GM12878 (cell line): ENCODE measurements around the gene EPHB2. TPM values are rescaled to one million over a fixed set of nuclear protein-coding genes. Genes with fewer than 3 reads are reported as not detected.

Source experiments
- ATAC-seq: fragments of 200-7000 bp; cut with Tn5 transposase; 3 replicates; pipeline ENCODE4 v1.9.1; 2020; ENCODE audit warnings: mild to moderate bottlenecking, moderate library complexity
- BruUV-seq: library from RNA; stranded (reverse); fragments of 400-500 nt; replicated peaks from 2 replicates; lab custom pipeline; 2021; lab: Mats Ljungman, UMichigan
- CTCF ChIA-PET: fragments of 300-600 bp; sonication (Branson Sonifier 250); formaldehyde crosslinking; extraction: SDS; loops from one replicate; lab custom pipeline; 2021; ENCODE audit warnings: inconsistent platforms; lab: Yijun Ruan, JAX
- POLR2A ChIA-PET: fragments of 350-600 bp; formaldehyde crosslinking; extraction: SDS; loops from one replicate; lab custom pipeline; 2021; ENCODE audit warnings: inconsistent platforms; lab: Charles Lee
- RAD21 ChIA-PET: fragments of 300-600 bp; sonication (Branson Sonifier 250); formaldehyde crosslinking; loops from one replicate; lab custom pipeline; 2023; ENCODE audit warnings: antibody characterized with exemption; ENCODE audit not compliant: unreplicated experiment; lab: Charles Lee
- SMC1A ChIA-PET: fragments of 300-600 bp; sonication (Branson Sonifier 250); formaldehyde crosslinking; loops from one replicate; lab custom pipeline; 2023; ENCODE audit not compliant: unreplicated experiment, uncharacterized antibody; lab: Charles Lee
- DNase-seq: peaks from one replicate; pipeline ENCODE4 v3.0.0-alpha.2; 2011; ENCODE audit warnings: low read depth, low spot score
- FAIRE-seq: peaks from 3 replicates; lab custom pipeline; 2011; peaks lifted over from hg19 to GRCh38; lab: Jason Lieb, UNC
- H2AFZ ChIP-seq: 2 replicates; pipeline ENCODE4 v1.6.0; 2011; ENCODE audit warnings: low read depth, low read length, control low read depth; ENCODE audit not compliant: control insufficient read depth
- H3K27ac ChIP-seq: 2 replicates; pipeline ENCODE4 v1.5.1; 2011; ENCODE audit warnings: control low read depth; ENCODE audit not compliant: control insufficient read depth, insufficient read depth
- H3K27me3 ChIP-seq, 2 experiments: replicated peaks in 1 of 2; 2 replicates each; pipeline versions ENCODE4 v1.6.0 to v1.6.1; 2011; ENCODE audit warnings: low read length in 1 of 2; ENCODE audit not compliant: control insufficient read depth in 2 of 2, insufficient read depth in 2 of 2
- H3K36me3 ChIP-seq, 2 experiments: 2 replicates each; pipeline ENCODE4 v1.5.1; 2011; ENCODE audit warnings: low read length in 1 of 2; ENCODE audit not compliant: control insufficient read depth in 2 of 2, insufficient read depth in 2 of 2
- H3K4me1 ChIP-seq: 2 replicates; pipeline ENCODE4 v1.6.1; 2011; ENCODE audit warnings: mild to moderate bottlenecking, low read length, moderate library complexity, mixed read lengths; ENCODE audit not compliant: control insufficient read depth, insufficient read depth
- H3K4me2 ChIP-seq: 2 replicates; pipeline ENCODE4 v1.6.0; 2011; ENCODE audit warnings: control low read depth; ENCODE audit not compliant: control insufficient read depth, insufficient read depth
- H3K4me3 ChIP-seq: fragments of 200-600 bp; sonication (generic); 2 replicates; pipeline ENCODE4 v1.5.1; 2016
- H3K79me2 ChIP-seq: 2 replicates; pipeline ENCODE4 v1.6.0; 2011; ENCODE audit warnings: low read length; ENCODE audit not compliant: control insufficient read depth, insufficient read depth
- H3K9ac ChIP-seq: 2 replicates; pipeline ENCODE4 v1.8.0; 2011; ENCODE audit warnings: low read length, control low read depth, mixed read lengths; ENCODE audit not compliant: control insufficient read depth, insufficient read depth
- H3K9me3 ChIP-seq: replicated peaks from 3 replicates; pipeline ENCODE4 v1.5.1; 2011; ENCODE audit warnings: mild to moderate bottlenecking, low read length; ENCODE audit not compliant: control insufficient read depth, insufficient read depth
- H4K20me1 ChIP-seq: 2 replicates; pipeline ENCODE4 v1.6.0; 2011; ENCODE audit not compliant: control insufficient read depth, insufficient read depth
- ATF7 ChIP-seq: fragments of 450-650 bp; IDR thresholded peaks from 2 replicates; pipeline ENCODE4 v1.6.1; 2016; ENCODE audit warnings: low read depth, mild to moderate bottlenecking
- NFYB ChIP-seq: IDR thresholded peaks from 2 replicates; pipeline ENCODE4 v1.6.1; 2011; ENCODE audit warnings: low read depth, mild to moderate bottlenecking, low read length, improper control_type of control experiment, moderate library complexity; ENCODE audit not compliant: insufficient read depth
- RAD21 ChIP-seq: IDR thresholded peaks from 2 replicates; pipeline ENCODE4 v1.6.1; 2011; ENCODE audit warnings: mild to moderate bottlenecking, low read depth, low read length, moderate library complexity; ENCODE audit not compliant: insufficient read depth
- RFX5 ChIP-seq: IDR thresholded peaks from 2 replicates; pipeline ENCODE4 v1.6.1; 2011; ENCODE audit warnings: low read depth, low read length, improper control_type of control experiment
- SMC3 ChIP-seq: IDR thresholded peaks from 2 replicates; pipeline ENCODE4 v1.6.1; 2011; ENCODE audit warnings: low read length, improper control_type of control experiment, borderline replicate concordance
- YY1 ChIP-seq: IDR thresholded peaks from 2 replicates; pipeline ENCODE4 v1.6.1; 2011; ENCODE audit warnings: low read depth, mild to moderate bottlenecking, low read length
- WGBS: methylation state at CpG from one replicate; pipeline ENCODE4 v1.1.6; 2016; ENCODE audit warnings: low lambda C conversion rate; ENCODE audit not compliant: insufficient replicate concordance, insufficient coverage; ENCODE audit errors: missing lambda C conversion rate; 5-methylcytosine and 5-hydroxymethylcytosine counted together
- in situ Hi-C: fragments of 300-500 bp; cut with MboI; formaldehyde crosslinking; loops from 9 replicates; pipeline ENCODE4 v1.14.3; 2018; ENCODE audit warnings: mixed read lengths
- intact Hi-C: fragments of 100-400 bp; cut with micrococcal nuclease; formaldehyde crosslinking; loops from one replicate; pipeline ENCODE4 v1.14.2; 2022; ENCODE audit not compliant: unreplicated experiment
- polyA plus RNA-seq, 11 experiments: library from polyadenylated mRNA; depleted of rRNA in 4 of 11; unstranded in 6 of 11; stranded (reverse) in 5 of 11; fragments of >200 nt; fragmentation: Nextera tagmentation in 4 of 11; fragmentation: Illumina TruSeq in 1 of 11; extraction: Ambion mirVana in 4 of 11; extraction: Trizol in 1 of 11; gene quantifications; 1 replicate in 1 of 11; 2 replicates in 10 of 11; pipeline versions ENCODE4 v1.2.1 to v1.2.3, GENCODE V29; 2011 to 2016; ENCODE audit warnings: inconsistent platforms in 2 of 11, missing spikeins in 2 of 11, low read depth in 1 of 11
- total RNA-seq, 4 experiments: library from RNA; depleted of rRNA in 3 of 4; stranded (reverse); fragments of >200 nt in 3 of 4; fragmentation: Illumina TruSeq in 1 of 4; extraction: Trizol in 1 of 4; gene quantifications; 2 replicates each; pipeline versions ENCODE4 v1.2.1 to v1.2.3, GENCODE V29; 2013 to 2021
- TF ChIP-seq, protein P1 (sequence below), 3 experiments: IDR thresholded peaks in 2 of 3; conservative IDR thresholded peaks in 1 of 3; 2 replicates each; pipeline ENCODE4 v1.5.1; 2011; ENCODE audit warnings: low read depth in 3 of 3, low read length in 3 of 3, mild to moderate bottlenecking in 3 of 3, control low read depth in 2 of 3, moderate library complexity in 2 of 3, inconsistent platforms in 1 of 3, mixed read lengths in 1 of 3; ENCODE audit not compliant: control insufficient read depth in 2 of 3, insufficient read depth in 1 of 3; ENCODE audit errors: extremely low read depth in 1 of 3

The EPHB2 gene
- total and polyA plus RNA-seq, 10 of the 15 experiments (the other 5 are each of a cell fraction or from before 2014, with no cell fraction given): 0.13 to 3.3 (median 0.92) TPM

DNA sequence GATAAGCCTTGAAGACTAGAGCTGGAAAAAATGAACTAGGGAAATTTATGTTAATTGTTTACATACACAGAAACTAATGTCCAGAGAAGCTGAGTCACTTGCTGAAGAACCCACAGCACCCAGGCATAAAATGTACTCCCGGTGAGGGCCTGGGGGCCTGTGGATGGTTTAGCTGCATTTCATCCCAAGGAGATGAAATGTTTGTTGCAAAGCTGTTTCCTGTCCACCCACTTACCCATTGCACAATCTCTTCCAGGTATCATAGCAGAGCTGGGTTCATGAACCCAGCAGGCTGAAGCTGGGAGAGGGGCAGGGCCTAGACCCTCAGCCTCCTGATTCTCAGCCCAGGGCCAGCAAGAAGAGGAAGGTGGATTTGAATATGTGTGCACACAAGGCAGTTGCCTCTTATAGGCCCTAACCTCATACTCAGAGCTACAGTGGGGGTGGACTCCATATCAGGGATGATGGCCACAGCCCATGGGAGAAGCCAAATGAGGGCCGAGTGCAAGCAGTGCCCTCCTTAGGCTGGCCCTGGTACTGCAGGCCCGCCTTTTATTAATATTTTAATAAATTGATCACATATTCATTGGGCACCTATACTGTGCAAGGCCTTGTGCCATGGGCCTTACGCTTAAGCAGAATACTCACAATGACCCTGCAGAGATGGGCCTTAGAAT, 151.3 kb downstream of the EPHB2 start:
- no peak for TF ChIP-seq RFX5
- TF ChIP-seq, protein P1, sequence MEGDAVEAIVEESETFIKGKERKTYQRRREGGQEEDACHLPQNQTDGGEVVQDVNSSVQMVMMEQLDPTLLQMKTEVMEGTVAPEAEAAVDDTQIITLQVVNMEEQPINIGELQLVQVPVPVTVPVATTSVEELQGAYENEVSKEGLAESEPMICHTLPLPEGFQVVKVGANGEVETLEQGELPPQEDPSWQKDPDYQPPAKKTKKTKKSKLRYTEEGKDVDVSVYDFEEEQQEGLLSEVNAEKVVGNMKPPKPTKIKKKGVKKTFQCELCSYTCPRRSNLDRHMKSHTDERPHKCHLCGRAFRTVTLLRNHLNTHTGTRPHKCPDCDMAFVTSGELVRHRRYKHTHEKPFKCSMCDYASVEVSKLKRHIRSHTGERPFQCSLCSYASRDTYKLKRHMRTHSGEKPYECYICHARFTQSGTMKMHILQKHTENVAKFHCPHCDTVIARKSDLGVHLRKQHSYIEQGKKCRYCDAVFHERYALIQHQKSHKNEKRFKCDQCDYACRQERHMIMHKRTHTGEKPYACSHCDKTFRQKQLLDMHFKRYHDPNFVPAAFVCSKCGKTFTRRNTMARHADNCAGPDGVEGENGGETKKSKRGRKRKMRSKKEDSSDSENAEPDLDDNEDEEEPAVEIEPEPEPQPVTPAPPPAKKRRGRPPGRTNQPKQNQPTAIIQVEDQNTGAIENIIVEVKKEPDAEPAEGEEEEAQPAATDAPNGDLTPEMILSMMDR (IDR thresholded peaks at IDR 0.05 in 2 of 3, conservative IDR thresholded peaks at IDR 0.05 in 1 of 3; ENCODE audit: control insufficient read depth in 2 of 3, extremely low read depth in 1 of 3, insufficient read depth in 1 of 3, low read depth in 3 of 3, low read length in 3 of 3): peak; percentile 40 to 72 (median 65)
- 0 out of 2 replicates have a peak, but pooled peaks have one; percentile 18 for TF ChIP-seq YY1
- TF ChIP-seq RAD21: peak; percentile 55
- peak; percentile 44; the same call in 1 of the 2 replicates for TF ChIP-seq SMC3
- TF ChIP-seq NFYB: no peak
- TF ChIP-seq ATF7: no peak
- Histone ChIP-seq H2AFZ (no peak overlapping the region), H3K27me3 (no peaks in the 10 kb centered on the region; a peak in 1 of 4 replicates), H3K79me2 (no peaks in the 10 kb centered on the region), H4K20me1 (no peaks in the 10 kb centered on the region), H3K4me1 (peaks cover 4% of the 10 kb centered on the region; the same call in 1 of the 2 replicates), H3K9ac (no peak overlapping the region), H3K36me3 (no peaks in the 10 kb centered on the region), H3K4me3 (no peak overlapping the region), H3K9me3 (no peaks in the 10 kb centered on the region), H3K27ac (no peak overlapping the region), H3K4me2 (no peak overlapping the region)
- POLR2A ChIA-PET: no interaction called here
- no TSS peak for BruUV-seq
- in situ Hi-C loops: no loop called here
- FAIRE-seq: no peak
- RAD21 ChIA-PET: interaction anchor here (1.8 kb wide), 1 partner anchor 158 kb away, joined by 20 read pairs; no protein-coding TSS in a partner anchor
- intact Hi-C loops: no loop called here
- peak; percentile 17; the same call in 1 of the 3 replicates for ATAC-seq
- SMC1A ChIA-PET: interaction anchor here (0.9 to 2.5 kb wide), 4 partner anchors 120 to 187 kb away, joined by 3 to 10 read pairs (median 4); no protein-coding TSS in a partner anchor
- 33% methylated on average over 4 of the region's 4 CpGs for WGBS
- CTCF ChIA-PET: interaction anchor here (0.7 to 4.3 kb wide), 10 partner anchors 10 to 188 kb away, joined by 3 to 47 read pairs (median 4); no protein-coding TSS in a partner anchor
- DNase-seq: no peak
